ENCODE data around the gene UPF2.

The UPF2 gene

GRCh38 chr10:12051241-12051640, 8.6 kb upstream of the UPF2 start:
- TF ChIP-seq CTCF (IDR thresholded peaks at IDR 0.05; ENCODE audit: low read depth, low read length) (no peak), POLR2A (IDR thresholded peaks at IDR 0.05; ENCODE audit: extremely low read depth, insufficient read length) (no peak), MAX (IDR thresholded peaks at IDR 0.05; ENCODE audit: low read depth, low read length) (0 out of 2 replicates have a peak, but pooled peaks have one; percentile 26)
- no peak overlapping the region for H3K4me3 ChIP-seq (ENCODE audit: low read depth, low read length)
- DNase-seq (ENCODE audit: low read depth) = peak; percentile 51

- DNase-seq (ENCODE audit: low read depth) = no peak
- H3K4me3 ChIP-seq (ENCODE audit: low read depth, low read length) = no peak overlapping the region
- no peak for TF ChIP-seq CTCF (IDR thresholded peaks at IDR 0.05; ENCODE audit: low read depth, low read length)
- no peak for TF ChIP-seq MYC (IDR thresholded peaks at IDR 0.05; ENCODE audit: low read depth, low read length)
- no peak for TF ChIP-seq MAX (IDR thresholded peaks at IDR 0.05; ENCODE audit: low read depth, low read length)
- no peak for TF ChIP-seq POLR2A (IDR thresholded peaks at IDR 0.05; ENCODE audit: extremely low read depth, insufficient read length)
Measured at GRCh38 chr10:12050528-12050927, 7.9 kb upstream of the UPF2 start.

GRCh38 chr10:12048547-12048946, 5.9 kb upstream of the UPF2 start:
- H3K4me3 ChIP-seq (ENCODE audit: low read depth, low read length) = no peak overlapping the region
- TF ChIP-seq MYC (IDR thresholded peaks at IDR 0.05; ENCODE audit: low read depth, low read length) = no peak
- TF ChIP-seq POLR2A (IDR thresholded peaks at IDR 0.05; ENCODE audit: extremely low read depth, insufficient read length) = no peak
- TF ChIP-seq MAX (IDR thresholded peaks at IDR 0.05; ENCODE audit: low read depth, low read length) = no peak
- TF ChIP-seq CTCF (IDR thresholded peaks at IDR 0.05; ENCODE audit: low read depth, low read length) = no peak
- DNase-seq (ENCODE audit: low read depth) = no peak

- TF ChIP-seq POLR2A (IDR thresholded peaks at IDR 0.05; ENCODE audit: extremely low read depth, insufficient read length) (no peak), CTCF (IDR thresholded peaks at IDR 0.05; ENCODE audit: low read depth, low read length) (no peak), MAX (IDR thresholded peaks at IDR 0.05; ENCODE audit: low read depth, low read length) (no peak), MYC (IDR thresholded peaks at IDR 0.05; ENCODE audit: low read depth, low read length) (no peak)
- no peak for DNase-seq (ENCODE audit: low read depth)
- no peak overlapping the region for H3K4me3 ChIP-seq (ENCODE audit: low read depth, low read length)
Measured at GRCh38 chr10:12045596-12045995, 3.0 kb upstream of the UPF2 start.

- TF ChIP-seq CTCF (IDR thresholded peaks at IDR 0.05; ENCODE audit: low read depth, low read length) = no peak
- TF ChIP-seq MYC (IDR thresholded peaks at IDR 0.05; ENCODE audit: low read depth, low read length) = no peak
- TF ChIP-seq MAX (IDR thresholded peaks at IDR 0.05; ENCODE audit: low read depth, low read length) = no peak; the same call in 1 of the 2 replicates
- no peak for TF ChIP-seq POLR2A (IDR thresholded peaks at IDR 0.05; ENCODE audit: extremely low read depth, insufficient read length)
- H3K4me3 ChIP-seq (ENCODE audit: low read depth, low read length) = peak overlapping the region; percentile 84
- peak; percentile 42 for DNase-seq (ENCODE audit: low read depth)
Measured at GRCh38 chr10:12042409-12042796, 206 bp downstream of the UPF2 start.

Data from NB4 (cell line).